ENCODE measurements around the gene CUL9.

CUL9 gene

DNA sequence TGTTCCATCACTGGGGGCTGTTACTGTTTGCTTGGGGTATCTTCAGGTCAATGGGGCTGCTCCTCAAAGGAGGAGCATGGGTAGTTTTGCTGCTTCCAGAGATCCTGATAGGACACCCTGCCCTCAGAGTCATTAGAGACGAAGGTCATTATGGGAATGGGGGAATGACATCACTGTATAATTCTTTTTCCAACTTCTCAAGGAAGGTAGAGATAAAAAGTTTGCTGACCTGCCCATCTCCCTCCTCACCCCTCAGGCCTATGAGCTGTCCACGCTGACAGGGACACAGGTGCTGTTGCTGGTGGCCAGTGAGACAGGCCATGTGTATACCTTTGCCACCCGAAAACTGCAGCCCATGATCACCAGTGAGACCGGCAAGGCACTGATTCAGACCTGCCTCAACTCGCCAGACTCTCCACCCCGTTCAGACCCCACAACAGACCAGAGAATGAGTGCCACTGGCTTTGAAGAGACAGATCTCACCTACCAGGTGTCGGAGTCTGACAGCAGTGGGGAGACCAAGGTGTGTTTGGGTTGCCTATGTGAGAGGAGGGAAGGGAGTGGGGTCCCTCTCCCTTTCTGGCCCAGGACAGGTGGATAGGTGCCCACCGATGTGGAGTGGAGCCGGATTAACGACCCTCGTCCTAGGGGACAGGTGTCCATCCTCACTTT lies 8.3 kb upstream of the CUL9 start:
- DNase-seq (ENCODE audit: low spot score) = no peak

GRCh38 chr6:43174263-43175112 lies 7.5 kb upstream of the CUL9 start:
- DNase-seq (ENCODE audit: low spot score) = peak; percentile 98

GRCh38 chr6:43175676-43176422 lies 6.1 kb upstream of the CUL9 start:
- no peak for DNase-seq (ENCODE audit: low spot score)

- no peak for DNase-seq (ENCODE audit: low spot score)
These were observed 5.6 kb upstream of the CUL9 start for GRCh38 chr6:43176423-43176786.

- no peak for DNase-seq (ENCODE audit: low spot score)
These were observed 3.8 kb upstream of the CUL9 start for GRCh38 chr6:43178150-43178549.

- no peak for DNase-seq (ENCODE audit: low spot score)
These were observed 2.8 kb upstream of the CUL9 start for GRCh38 chr6:43178951-43179830.

DNA sequence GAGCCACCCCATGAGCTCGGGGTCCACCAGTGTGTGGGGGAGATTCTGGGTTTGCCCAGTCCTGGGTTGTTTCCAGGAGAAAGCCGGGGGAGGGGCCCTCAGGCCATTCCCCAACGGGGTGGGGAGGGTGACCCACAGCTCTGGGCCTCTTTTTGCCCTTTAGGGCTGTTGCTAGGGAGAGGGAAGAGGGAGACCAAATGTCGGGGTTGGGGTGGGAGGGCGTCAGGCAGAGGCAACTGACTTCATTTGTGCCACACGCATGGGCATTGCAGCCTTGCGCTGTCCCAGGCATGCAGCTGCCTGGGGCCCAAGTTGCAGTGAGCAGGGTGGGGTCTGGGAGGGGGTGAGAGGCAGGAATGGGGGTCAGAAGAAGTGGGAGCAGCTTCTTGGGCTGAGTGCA lies 1.9 kb upstream of the CUL9 start:
- DNase-seq (ENCODE audit: low spot score) = no peak

- DNase-seq (ENCODE audit: low spot score) = no peak
These were observed 1.0 kb upstream of the CUL9 start for GRCh38 chr6:43180985-43181384.

DNA sequence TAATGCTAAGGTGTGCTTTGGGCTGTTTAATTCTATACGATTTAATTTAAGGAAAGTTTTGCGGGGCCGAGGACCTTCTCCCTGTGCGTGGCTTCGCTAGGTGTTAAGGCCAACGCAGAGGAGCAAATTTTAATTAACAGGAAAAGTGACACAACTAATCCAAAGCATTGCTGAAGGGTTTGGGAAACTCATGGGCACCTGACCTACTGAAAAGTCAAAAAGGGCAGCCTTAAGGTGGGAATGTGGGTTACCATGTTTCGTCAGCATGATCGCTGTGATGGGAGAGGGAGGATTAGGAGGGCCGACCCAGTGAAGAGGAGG lies 415 bp upstream of the CUL9 start:
- DNase-seq (ENCODE audit: low spot score) = no peak

GRCh38 chr6:43183441-43183840 lies 1.4 kb downstream of the CUL9 start:
- no peak for DNase-seq (ENCODE audit: low spot score)

DNA sequence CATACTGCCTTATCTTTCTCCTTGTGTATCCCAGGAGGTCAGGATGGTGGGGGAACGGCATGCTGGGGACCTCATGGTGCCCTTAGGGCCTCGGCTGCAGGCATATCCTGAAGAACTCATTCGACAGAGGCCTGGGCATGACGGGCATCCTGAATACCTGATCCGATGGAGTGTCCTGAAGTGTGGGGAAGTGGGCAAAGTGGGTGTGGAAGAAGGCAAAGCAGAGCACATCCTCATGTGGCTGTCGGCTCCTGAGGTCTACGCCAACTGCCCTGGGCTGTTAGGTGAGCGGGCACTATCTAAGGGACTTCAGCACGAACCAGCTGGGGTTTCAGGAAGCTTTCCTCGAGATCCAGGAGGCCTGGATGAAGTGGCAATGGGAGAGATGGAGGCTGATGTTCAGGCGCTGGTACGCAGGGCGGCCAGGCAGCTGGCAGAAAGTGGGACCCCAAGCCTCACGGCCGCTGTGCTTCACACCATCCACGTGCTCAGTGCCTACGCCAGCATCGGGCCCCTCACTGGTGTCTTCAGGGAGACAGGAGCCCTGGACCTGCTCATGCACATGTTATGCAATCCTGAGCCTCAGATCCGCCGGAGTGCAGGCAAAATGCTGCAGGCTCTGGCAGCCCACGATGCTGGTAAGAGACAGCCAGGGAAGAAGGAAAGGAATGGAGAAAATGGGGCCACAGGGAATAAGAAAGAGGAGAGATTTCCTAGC lies 2.4 kb downstream of the CUL9 start:
- no peak for DNase-seq (ENCODE audit: low spot score)

GRCh38 chr6:43185391-43185985 lies 3.5 kb downstream of the CUL9 start:
- DNase-seq (ENCODE audit: low spot score) = no peak

- DNase-seq (ENCODE audit: low spot score) = no peak
These were observed 4.0 kb downstream of the CUL9 start for GRCh38 chr6:43186019-43186418.

DNA sequence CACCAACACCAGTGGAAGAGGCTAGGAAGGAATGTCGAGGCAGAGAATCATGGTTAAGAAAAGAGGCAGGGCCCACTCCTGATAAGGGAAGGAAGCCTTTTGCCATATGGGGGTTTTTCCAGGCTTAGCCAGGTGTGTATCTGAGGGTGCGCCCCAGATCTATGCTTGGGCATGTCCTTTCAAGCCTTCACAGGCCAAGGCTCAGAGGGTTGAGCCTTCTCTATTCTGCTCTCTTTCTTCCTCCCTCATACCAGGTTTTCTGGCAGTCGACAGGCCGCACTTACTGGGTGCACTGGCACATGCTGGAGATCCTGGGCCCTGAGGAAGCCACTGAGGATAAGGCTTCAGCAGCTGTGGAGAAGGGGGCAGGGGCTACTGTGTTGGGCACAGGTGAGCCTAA lies 4.7 kb downstream of the CUL9 start:
- no peak for DNase-seq (ENCODE audit: low spot score)

DNA sequence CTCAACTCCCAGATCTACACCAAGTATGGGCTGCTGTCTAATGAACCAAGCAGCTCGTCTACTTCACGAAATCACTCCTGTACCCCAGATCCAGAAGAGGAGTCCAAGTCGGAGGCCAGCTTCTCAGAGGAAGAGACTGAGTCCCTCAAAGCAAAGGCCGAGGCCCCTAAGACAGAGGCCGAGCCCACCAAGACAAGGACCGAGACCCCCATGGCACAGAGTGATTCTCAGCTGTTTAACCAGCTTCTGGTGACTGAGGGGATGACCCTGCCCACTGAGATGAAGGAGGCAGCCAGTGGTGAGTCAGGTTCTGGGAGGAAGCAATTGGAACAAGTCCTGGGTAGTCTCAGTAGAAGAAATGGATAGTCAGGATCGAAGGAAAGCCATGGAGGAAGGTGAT lies 5.8 kb downstream of the CUL9 start:
- no peak for DNase-seq (ENCODE audit: low spot score)

- no peak for DNase-seq (ENCODE audit: low spot score)
These were observed 6.4 kb downstream of the CUL9 start for GRCh38 chr6:43188426-43188825.

DNA sequence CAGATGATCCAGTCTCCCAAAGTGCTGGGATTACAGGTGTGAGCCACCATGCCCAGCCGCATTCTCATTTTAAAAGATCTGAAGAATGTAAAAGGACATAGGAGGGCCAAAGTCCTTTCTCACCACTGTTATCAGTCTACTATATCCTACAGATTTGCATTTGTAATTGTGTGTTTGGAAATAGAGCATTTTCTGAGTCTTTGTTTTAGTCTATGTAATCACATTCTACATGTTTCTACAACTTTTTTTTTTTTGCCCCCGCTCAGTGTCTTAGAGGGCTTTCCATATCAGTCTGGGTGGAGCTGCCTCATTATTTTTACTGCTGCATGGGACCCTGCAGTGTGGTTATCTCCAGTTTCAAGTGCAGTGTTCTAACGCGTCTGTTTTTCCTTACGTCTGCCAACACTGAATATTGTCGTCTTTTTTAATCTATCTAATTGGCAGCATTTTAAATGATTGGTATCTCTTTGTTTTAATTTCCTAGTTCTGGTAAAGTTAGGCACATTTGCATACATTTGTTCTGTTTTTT lies 7.8 kb downstream of the CUL9 start:
- DNase-seq (ENCODE audit: low spot score) = peak; percentile 15

- no peak for DNase-seq (ENCODE audit: low spot score)
These were observed 10.9 kb downstream of the CUL9 start for GRCh38 chr6:43192911-43193310.

GRCh38 chr6:43193929-43194328 lies 11.9 kb downstream of the CUL9 start:
- no peak for DNase-seq (ENCODE audit: low spot score)

- DNase-seq (ENCODE audit: low spot score) = no peak
These were observed 14.3 kb downstream of the CUL9 start for GRCh38 chr6:43196337-43196736.

DNA sequence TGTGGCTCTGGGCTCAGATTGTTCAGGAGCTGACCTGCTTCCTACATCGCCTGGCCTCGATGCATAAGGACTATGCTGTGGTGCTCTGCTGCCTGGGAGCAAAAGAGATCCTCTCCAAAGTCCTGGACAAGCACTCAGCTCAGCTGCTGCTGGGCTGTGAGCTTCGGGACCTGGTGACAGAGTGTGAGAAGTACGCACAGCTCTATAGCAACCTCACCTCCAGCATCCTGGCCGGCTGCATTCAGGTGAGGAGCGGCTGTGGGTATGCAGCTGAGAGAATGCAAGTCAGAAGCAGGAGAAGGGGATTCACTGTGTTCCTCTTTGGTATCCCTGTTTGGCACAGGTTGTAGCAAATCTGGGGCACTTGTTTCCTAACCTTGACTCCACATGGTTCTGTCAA lies 17.9 kb downstream of the CUL9 start:
- no peak for DNase-seq (ENCODE audit: low spot score)

Data from hematopoietic multipotent progenitor cell treated with erythropoietin and hydrocortisone succinate and interleukin-3 and kit ligand, for 15 days (in vitro differentiated cells).